ENCODE data around the gene THOC2. TPM values are rescaled to one million over a fixed set of nuclear protein-coding genes. Genes with fewer than 3 reads are reported as not detected.

Gene THOC2, protein sequence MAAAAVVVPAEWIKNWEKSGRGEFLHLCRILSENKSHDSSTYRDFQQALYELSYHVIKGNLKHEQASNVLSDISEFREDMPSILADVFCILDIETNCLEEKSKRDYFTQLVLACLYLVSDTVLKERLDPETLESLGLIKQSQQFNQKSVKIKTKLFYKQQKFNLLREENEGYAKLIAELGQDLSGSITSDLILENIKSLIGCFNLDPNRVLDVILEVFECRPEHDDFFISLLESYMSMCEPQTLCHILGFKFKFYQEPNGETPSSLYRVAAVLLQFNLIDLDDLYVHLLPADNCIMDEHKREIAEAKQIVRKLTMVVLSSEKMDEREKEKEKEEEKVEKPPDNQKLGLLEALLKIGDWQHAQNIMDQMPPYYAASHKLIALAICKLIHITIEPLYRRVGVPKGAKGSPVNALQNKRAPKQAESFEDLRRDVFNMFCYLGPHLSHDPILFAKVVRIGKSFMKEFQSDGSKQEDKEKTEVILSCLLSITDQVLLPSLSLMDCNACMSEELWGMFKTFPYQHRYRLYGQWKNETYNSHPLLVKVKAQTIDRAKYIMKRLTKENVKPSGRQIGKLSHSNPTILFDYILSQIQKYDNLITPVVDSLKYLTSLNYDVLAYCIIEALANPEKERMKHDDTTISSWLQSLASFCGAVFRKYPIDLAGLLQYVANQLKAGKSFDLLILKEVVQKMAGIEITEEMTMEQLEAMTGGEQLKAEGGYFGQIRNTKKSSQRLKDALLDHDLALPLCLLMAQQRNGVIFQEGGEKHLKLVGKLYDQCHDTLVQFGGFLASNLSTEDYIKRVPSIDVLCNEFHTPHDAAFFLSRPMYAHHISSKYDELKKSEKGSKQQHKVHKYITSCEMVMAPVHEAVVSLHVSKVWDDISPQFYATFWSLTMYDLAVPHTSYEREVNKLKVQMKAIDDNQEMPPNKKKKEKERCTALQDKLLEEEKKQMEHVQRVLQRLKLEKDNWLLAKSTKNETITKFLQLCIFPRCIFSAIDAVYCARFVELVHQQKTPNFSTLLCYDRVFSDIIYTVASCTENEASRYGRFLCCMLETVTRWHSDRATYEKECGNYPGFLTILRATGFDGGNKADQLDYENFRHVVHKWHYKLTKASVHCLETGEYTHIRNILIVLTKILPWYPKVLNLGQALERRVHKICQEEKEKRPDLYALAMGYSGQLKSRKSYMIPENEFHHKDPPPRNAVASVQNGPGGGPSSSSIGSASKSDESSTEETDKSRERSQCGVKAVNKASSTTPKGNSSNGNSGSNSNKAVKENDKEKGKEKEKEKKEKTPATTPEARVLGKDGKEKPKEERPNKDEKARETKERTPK (N-terminal part only)
- 54.6 and 65.4 TPM in 2 replicates for total RNA-seq

GRCh38 chrX:123732670-123733363 is at the start of gene THOC2:
TSS of gene THOC2 (minus strand) at chrX:123733052. CDS start at chrX:123733022, 30 bp downstream.

Other genes with a start within 250 kb of the THOC2 start
- 38.5 and 44.3 TPM in 2 replicates for gene XIAP, start 127.0 kb upstream of the THOC2 start, total RNA-seq
- 73.2 and 86.0 TPM in 2 replicates for gene STAG2, start 228.7 kb upstream of the THOC2 start, total RNA-seq